Dermis blood vessel endothelial cell (primary cell): ENCODE measurements around the gene ARHGAP35. TPM values are rescaled to one million over a fixed set of nuclear protein-coding genes. Genes with fewer than 3 reads are reported as not detected.
A peak's percentile ranks its signal among the peaks of the same experiment; 100 is the strongest.
"Not testable (repeated sequence)": the region's sequence is repeated elsewhere in the genome, so short reads cannot be mapped to it uniquely, and the experiment has no call there.

Experiments used
- DNase-seq: peaks from one replicate; pipeline ENCODE4 v3.0.0; 2010
- total RNA-seq: library from RNA; depleted of rRNA; stranded (reverse); fragments of >200 nt; gene quantifications from 2 replicates; pipeline ENCODE4 v1.2.3, GENCODE V29; 2014

The ARHGAP35 gene
- 25.9 and 44.5 TPM in 2 replicates for total RNA-seq

DNA sequence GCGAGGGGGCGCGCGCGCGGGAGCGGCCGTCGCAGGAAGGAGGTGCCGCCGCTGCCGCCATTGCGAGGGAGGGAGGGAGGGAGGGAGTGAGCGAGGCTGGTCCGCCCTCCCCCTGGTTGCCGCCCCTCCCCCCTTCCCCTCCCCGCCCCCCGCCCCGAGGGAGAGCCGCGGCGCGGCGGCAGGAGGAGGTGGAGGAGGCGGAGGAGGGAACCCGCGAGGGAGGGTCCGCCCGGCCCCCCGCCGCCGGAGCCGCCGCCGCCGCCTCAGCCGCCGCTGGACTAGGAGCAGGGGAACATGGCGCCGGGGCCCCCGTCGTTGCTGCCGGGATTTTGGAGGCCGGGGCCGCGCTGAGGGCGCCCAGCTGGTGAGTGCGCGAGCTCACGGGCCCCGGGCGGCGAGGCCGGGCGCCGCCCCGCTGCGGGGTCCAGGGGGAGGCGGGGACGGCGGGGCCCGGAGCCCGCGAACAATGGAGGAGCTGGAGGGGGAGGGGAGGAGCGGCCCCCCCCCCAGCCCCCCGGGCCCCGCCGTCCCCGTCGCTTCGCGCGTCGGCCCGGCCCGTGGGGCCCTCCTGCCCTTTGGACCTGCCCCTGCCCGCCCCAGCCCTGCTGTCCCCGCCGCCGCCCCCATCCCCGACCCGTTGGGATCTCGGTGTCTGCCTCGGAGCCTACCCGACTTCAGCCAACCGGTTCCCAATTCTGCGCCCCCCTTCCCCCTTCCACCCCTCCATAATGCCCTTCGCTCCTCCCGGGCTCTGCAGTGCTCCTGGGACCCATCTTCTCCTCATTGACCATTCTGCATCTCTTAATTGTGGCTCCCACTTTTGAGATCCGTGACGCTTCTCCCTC lies at the start of gene ARHGAP35:
ARHGAP35 (plus strand) TSS at position 152 of the 845 bp plus-strand sequence. CDS start 57,679 bp downstream, outside the sequence.
- no peak for DNase-seq

- no peak for DNase-seq
These were observed 47.6 kb upstream of the ARHGAP35 start for GRCh38 chr19:46812977-46813838.

- DNase-seq: peak; percentile 74
These were observed 46.9 kb upstream of the ARHGAP35 start for GRCh38 chr19:46813839-46814358.

DNA sequence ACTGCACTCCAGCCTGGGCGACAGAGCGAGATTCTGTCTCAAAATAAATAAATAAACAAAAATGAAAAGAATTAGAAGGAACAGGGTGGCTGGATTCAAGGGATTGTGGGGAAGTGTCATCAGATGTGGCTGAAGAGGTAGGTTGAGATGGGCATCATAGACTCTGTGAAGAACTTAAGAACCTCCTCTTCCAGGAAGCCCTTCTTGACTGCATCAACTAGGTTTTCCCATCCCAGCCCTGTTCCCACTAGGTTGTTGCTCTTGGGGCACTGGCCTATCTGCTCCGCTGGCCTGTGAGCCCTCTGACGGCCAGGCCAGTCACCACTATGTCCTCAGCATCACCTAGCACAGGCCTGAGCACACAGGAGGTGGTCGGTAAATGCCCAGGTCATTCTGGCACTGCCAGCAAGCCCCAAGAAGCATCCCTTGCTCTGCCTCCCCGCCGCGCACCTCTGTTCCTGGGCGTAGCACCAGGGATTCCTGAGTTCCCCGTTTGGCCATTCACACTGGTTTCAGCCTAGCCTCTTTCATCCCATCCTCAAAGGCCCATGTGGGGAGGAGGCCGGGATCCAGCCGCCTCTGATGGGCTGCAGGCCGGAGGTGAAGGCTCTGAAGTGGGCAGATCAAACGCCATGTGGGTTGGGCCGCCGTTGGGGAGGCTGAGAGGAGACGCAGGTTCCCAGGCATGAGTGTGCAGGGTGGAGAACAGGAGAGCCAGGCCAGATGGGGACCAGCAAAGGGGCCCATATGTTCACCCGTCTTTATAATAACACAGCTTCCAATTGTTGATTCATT lies 44.8 kb upstream of the ARHGAP35 start:
- DNase-seq: no peak

GRCh38 chr19:46818812-46819211 lies 42.0 kb upstream of the ARHGAP35 start:
- peak; percentile 41 for DNase-seq

DNA sequence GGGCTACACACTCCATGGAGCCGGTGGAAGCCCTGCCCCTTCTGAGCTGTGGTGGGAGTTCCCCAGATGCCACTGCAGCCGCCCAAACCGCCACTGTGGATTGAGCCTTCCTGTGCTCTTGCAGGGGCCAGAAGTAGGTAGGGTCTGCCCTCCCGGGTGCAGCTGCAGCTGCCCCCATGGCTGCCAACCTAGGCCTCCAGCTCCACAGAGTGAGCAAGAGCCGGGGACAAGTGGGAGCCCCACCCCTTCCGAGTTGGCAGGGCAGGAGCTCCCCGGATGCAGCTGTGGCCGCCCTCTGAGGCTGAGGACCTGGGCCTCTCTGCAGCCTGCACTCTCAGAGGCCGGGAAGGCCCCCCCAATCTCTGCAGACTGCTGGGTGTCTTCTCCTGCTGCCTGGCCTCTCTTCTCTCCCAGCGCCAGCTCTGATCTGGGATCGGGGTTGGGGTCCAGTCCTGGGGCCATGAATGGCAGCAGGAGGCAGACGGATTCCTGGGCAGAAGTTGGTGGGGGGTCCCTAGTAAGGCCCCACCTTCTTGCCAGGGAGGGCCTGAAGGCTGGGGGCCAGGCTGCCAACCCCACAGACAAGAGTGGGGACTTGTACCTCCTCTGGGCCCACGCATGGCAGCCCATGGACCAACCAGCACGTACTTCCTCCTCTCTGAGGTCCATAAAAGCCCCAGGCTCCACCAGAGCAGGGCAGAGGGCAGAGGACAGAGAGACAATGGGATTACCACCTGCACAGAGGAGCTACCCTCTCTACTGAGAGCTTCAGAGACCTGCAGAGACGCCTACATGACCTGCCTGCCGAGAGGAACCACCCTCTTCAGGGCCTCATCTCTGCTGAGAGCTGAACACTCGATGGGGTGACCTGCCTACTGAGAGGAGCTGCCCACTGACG lies 39.0 kb upstream of the ARHGAP35 start:
- DNase-seq: no peak

- not testable (repeated sequence) for DNase-seq
These were observed 38.4 kb upstream of the ARHGAP35 start for GRCh38 chr19:46822410-46822787.

DNA sequence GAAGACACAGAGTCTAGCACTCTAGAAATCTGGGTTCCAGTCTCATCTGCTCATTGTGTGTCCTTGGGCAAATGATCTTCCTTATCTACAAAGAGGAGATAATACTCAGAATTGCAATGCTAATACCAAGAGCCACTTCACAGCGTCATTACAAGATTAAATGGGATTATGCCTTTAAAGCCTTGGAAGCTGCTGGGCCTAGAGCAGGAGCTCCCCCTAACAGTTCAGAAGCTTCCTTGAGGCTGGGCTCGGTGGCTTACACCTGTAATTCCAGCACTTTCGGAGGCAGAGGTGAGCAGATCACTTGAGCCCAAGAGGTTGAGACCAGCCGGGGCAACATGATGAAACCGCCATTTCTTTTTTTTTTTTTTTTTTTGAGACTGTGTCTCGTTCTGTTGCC lies 37.7 kb upstream of the ARHGAP35 start:
- no peak for DNase-seq

DNA sequence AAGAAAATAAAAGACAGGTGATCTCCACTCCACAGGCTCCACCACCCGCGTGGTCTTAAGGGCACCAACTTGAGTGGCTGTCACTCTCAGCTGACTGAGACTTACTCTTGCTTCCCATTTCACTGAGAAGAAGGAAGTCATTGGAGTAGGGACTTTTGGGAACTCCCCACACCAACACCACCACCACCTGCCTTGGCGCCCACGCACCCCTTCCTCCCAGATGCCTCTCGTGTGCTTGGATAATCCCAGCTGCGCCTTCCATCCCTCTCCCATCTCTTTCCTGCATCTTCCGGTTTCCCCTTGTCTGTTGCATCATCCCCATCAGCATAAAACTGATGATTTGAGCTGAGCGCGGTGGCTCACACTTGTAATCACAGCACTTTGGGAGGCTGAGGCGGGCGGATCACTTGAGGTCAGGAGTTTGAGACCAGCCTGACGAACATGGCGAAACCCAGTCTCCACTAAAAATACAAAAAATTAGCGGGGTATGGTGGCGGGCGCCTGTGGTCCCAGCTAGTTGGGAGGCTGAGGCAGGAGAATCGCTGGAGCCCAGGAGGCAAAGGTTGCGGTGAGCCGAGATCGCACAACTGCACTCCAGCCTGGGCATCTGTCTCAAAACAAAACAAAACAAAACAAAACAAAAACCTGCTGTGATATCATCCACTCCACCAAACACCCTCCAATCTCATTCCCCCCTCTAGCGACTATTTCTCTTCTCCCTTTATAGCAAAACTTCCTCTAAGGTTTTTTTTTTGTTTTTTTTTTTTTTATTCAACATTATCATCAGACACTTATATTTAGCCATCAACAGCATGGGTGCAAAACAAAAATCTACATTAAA lies 35.7 kb upstream of the ARHGAP35 start:
- peak; percentile 31 for DNase-seq

DNA sequence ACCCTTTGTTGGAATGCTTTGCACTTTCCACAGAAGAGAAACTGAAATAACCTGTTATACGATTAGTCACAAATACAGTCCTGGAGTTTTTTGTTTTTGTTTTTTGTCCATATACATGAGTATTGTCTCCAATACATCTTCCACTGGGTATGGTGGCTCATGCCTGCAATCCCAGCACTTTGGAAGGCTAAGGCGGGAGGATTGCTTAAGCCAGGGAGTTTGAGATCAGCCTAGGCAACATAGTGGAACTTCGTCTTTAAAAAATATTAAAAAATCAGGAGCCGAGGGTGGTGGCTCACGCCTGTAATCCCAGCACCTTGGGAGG lies 35.1 kb upstream of the ARHGAP35 start:
- no peak for DNase-seq

GRCh38 chr19:46828484-46828883 lies 32.3 kb upstream of the ARHGAP35 start:
- no peak for DNase-seq

DNA sequence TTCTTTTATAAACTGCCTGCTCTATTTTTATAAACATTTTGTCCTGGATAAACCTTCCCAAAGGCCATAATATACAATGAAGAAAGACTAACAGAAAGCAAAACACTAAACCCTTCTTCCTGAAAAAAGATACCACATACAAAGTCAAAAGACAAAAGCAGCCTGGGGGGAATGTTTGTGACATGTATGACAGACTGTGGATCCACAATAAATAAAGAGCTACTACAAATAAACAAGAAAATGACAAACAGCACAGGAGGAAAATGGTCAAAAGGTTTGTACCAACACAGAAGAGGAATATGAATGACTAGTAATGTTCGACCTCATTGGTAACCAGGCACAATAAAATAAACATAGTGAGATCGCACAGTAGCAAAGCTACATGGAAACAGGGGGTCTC lies 29.9 kb upstream of the ARHGAP35 start:
- DNase-seq: no peak

DNA sequence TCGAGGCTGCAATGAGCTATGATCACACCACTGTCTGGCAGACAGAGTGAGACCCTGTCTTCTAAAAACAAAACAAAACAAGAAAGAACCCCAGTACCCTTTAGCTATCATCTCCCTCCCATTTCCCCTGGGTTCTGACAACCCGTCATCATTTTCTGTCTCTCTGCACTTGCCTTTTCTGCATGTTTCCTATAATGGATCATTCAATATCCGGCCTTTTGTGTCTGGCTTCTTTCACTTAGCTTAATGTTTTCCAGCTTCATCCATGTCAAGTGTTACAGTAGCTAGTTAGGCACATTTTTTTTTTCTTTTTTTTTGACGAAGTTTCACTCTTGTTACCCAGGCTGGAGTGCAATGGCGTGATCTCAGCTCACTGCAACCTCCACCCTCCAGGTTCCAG lies 26.7 kb upstream of the ARHGAP35 start:
- no peak for DNase-seq

GRCh38 chr19:46834984-46835383 lies 25.8 kb upstream of the ARHGAP35 start:
- no peak for DNase-seq

- DNase-seq: no peak
These were observed 22.6 kb upstream of the ARHGAP35 start for GRCh38 chr19:46838160-46838559.

- no peak for DNase-seq
These were observed 20.9 kb upstream of the ARHGAP35 start for GRCh38 chr19:46839752-46840497.

DNA sequence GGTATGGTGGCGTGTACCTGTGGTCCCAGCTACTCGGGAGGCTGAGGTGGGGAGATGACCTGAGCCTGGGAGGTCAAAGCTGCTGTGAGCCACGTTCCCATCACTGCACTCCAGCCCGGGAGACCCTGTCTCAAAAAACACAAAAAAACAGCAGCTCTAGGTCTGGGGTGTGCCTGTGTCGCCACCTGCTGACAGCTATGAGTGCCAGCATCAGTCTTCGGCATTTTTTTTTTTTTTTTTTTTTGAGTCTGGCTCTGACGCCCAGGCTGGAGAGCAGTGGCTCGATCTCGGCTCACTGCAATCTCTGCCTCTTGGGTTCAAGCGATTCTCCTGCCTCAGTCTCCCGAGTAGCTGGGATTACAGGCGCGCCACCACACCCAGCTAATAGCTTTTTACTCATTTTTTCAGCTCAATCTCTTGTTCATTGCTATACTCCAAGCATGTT lies 20.3 kb upstream of the ARHGAP35 start:
- DNase-seq: peak; percentile 79

GRCh38 chr19:46841458-46842083 lies 19.2 kb upstream of the ARHGAP35 start:
- peak; percentile 55 for DNase-seq

DNA sequence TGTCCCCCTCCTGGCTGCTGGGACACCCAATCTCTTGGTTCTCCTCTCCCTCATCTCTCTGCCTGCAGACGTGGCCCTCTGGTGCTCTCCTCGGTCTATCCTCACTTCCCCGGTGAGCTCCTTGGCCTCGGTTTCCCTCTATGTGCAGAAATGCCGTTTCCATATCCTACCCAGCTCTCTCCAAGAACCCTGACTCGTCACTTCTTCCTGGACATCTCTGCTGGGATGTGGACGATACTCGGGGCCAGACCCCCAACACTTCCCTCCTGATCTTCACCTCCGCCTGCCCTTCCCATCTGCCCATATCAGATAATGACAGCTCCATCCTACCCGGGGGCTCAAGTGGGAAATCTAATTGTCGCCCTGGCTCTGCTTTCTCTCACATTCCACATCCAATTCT lies 18.0 kb upstream of the ARHGAP35 start:
- DNase-seq: no peak
